Stimulated activated CD8-positive, alpha-beta memory T cell treated with anti-CD3 and anti-CD28 coated beads, Interleukin-12 subunit alpha, Interleukin-12 subunit beta, amount 100 ng/mL, for 24 hours (primary cell): ENCODE data around the gene MFAP3.

Source experiments
- DNase-seq: peaks from one replicate; pipeline ENCODE4 v3.0.0-alpha.2; 2020; ENCODE audit errors: extremely low read depth

Gene MFAP3

DNA sequence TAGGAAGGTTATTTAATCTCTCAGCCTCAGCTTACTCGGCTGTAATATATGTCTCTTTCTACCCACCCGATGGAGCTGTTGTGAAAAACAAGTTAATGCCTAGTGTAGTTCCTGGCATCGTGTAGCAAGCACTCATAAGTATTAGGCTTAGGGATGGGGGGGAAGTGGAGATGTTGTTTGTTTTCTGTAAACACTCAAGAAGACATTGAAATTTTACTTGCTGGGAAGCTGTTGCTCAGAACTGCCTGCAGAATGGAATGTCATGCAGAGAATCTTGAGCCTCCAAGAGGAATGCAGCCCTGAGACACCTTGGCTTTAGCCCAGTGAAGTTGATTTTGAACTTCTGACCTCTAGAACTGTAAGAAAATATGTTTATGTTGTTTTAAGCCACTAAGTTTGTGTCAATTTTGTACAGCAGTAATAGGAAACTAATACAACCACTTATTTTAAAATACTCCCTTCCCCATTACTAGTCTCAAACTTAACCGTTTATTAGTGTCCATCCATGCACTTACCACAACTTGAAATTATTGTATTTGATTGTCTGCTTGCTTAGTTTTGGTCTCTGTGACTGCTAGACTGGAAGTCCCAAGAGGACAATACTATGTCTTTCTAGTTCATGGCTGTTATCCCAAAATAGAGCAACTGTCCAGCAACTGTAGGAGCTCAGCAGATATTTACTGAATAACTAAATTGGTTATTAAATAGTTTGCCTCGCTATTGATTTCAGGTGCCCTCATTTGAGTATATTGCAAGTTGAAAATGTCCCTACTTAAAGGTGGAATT, 53.8 kb downstream of the MFAP3 start:
- no peak for DNase-seq

GRCh38 chr5:154093142-154093532, 54.4 kb downstream of the MFAP3 start:
- no peak for DNase-seq

DNA sequence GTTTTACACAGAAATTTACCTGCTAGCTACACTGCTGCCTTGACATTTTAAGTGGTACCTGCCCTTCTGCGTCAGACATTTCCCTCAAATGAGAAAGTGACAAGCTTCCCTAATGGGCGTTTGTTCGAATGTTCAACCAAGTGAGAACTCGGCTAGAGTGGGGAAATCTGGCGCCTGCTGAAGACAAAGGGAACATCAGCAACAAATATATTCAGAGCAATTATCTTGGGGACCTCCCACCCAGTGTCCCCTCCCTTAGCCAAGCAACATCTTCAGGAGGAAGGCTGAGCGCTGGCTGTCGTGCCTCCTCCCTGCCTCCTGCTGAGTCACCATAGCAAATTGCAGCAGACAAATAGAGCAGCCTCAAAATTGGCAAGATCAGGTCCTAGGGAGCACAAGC, 57.1 kb downstream of the MFAP3 start:
- DNase-seq, result no peak

DNA sequence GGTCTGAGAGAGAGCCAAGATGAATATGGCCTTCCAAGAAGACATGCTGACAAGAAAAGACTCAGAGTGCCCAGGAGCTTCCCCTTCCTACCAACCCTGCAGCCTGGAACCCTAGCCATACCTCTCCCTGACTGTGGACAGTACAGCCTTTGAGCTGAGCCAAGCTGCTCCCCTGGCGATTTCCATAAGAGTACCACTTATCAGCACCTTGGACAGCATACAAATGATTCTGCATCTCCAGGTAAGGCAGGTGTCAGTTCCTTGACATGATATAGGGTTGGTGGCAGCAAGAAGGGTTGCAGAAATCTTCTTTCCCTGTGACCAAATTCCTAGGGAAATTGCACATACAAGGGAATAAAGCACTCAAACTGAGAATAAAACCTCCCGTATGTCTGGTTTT, 58.3 kb downstream of the MFAP3 start:
- DNase-seq, result no peak

DNA sequence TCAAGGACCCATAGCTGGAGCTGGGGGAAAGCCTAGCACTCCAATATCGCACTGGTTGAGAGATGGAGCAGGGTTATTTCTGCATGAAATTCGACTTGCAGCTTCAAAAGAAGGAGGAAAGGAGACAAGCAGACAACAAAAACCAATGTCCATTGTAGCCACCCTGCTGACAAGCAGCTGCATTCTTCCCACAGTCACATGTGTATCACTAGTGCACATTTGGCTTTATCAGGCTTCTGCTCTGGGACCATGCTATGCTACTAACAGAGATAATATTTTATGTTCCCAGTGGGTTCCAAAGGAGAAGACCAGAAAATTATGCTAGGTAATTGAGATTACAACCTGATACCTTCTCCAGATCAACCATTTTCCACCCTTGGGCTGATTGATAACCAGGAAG, 59.7 kb downstream of the MFAP3 start:
- no peak for DNase-seq

GRCh38 chr5:154101184-154101583, 62.4 kb downstream of the MFAP3 start:
- no peak for DNase-seq

- DNase-seq, result no peak
Observed at GRCh38 chr5:154103233-154103632, 64.5 kb downstream of the MFAP3 start.
